HL-60 (cell line): ENCODE results near the gene ARHGEF1.

Source experiments
- DNase-seq, 2 experiments: peaks; one replicate each; pipeline ENCODE4 v3.0.0-alpha.2; 2010 to 2020; ENCODE audit warnings: low read depth in 1 of 2, low spot score in 1 of 2
- H3K27ac ChIP-seq: fragments of 250-450 bp; sonication (Bioruptor Pico); replicated peaks from 2 replicates; pipeline ENCODE4 v1.5.1; 2020; ENCODE audit warnings: mild to moderate bottlenecking, moderate library complexity
- H3K27me3 ChIP-seq: fragments of 250-450 bp; sonication (Bioruptor Pico); 2 replicates; pipeline ENCODE4 v1.5.1; 2021; ENCODE audit warnings: mild to moderate bottlenecking, moderate library complexity; ENCODE audit not compliant: insufficient read depth, poor library complexity, severe bottlenecking
- H3K4me3 ChIP-seq: replicated peaks from 2 replicates; pipeline ENCODE4 v1.5.1; 2011; ENCODE audit warnings: mild to moderate bottlenecking, control low read depth, low read length; ENCODE audit not compliant: insufficient read depth
- GABPA ChIP-seq: IDR thresholded peaks from 2 replicates; pipeline ENCODE4 v1.6.1; 2012; ENCODE audit warnings: low read depth
- POLR2AphosphoS5 ChIP-seq: IDR thresholded peaks from 2 replicates; pipeline ENCODE4 v1.6.1; 2012; ENCODE audit warnings: low read depth
- REST ChIP-seq: IDR thresholded peaks from 2 replicates; pipeline ENCODE4 v1.6.1; 2012; ENCODE audit warnings: low read depth; ENCODE audit not compliant: insufficient replicate concordance
- SPI1 ChIP-seq: IDR thresholded peaks from 2 replicates; pipeline ENCODE4 v1.6.1; 2012; ENCODE audit warnings: low read depth, mild to moderate bottlenecking, borderline replicate concordance
- TF ChIP-seq, protein P1 (sequence below): IDR thresholded peaks from one replicate; pipeline ENCODE4 v1.5.1; 2011; ENCODE audit warnings: low read length, control low read depth, inconsistent platforms; ENCODE audit not compliant: insufficient read depth

The ARHGEF1 gene

GRCh38 chr19:41889896-41890295, 6.9 kb downstream of the ARHGEF1 start:
- Histone ChIP-seq H3K4me3 (no peak overlapping the region), H3K27ac (no peak overlapping the region), H3K27me3 (no peaks in the 10 kb centered on the region)
- DNase-seq, result no peak
- no peak for TF ChIP-seq SPI1
- TF ChIP-seq POLR2AphosphoS5, result no peak
- TF ChIP-seq, protein P1, sequence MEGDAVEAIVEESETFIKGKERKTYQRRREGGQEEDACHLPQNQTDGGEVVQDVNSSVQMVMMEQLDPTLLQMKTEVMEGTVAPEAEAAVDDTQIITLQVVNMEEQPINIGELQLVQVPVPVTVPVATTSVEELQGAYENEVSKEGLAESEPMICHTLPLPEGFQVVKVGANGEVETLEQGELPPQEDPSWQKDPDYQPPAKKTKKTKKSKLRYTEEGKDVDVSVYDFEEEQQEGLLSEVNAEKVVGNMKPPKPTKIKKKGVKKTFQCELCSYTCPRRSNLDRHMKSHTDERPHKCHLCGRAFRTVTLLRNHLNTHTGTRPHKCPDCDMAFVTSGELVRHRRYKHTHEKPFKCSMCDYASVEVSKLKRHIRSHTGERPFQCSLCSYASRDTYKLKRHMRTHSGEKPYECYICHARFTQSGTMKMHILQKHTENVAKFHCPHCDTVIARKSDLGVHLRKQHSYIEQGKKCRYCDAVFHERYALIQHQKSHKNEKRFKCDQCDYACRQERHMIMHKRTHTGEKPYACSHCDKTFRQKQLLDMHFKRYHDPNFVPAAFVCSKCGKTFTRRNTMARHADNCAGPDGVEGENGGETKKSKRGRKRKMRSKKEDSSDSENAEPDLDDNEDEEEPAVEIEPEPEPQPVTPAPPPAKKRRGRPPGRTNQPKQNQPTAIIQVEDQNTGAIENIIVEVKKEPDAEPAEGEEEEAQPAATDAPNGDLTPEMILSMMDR, result no peak
- TF ChIP-seq REST, result no peak
- no peak for TF ChIP-seq GABPA

DNA sequence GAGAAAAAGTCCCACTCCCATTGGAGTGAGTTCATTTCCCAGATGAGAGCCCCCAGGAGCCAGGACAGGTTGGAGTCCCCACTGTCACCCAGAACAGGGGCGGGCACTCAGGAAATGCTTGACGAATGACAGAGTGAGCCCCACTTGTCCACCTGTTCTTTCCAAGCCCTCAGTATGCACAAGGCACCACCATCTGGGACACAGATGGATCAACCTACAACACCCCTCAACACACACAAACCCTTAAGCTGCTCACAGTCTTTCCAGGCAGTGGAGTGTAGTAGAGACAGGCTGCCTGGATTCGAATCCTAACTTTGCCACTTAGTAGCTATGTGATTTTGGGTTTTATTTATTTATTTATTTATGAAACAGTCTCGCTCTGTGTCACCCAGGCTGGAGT, 8.0 kb downstream of the ARHGEF1 start:
- no peak for DNase-seq
- H3K4me3 ChIP-seq, result no peak overlapping the region
- H3K27me3 ChIP-seq, result no peaks in the 10 kb centered on the region
- H3K27ac ChIP-seq, result no peak overlapping the region
- TF ChIP-seq, protein P1, result no peak
- TF ChIP-seq REST (no peak), GABPA (no peak), POLR2AphosphoS5 (no peak), SPI1 (no peak)

DNA sequence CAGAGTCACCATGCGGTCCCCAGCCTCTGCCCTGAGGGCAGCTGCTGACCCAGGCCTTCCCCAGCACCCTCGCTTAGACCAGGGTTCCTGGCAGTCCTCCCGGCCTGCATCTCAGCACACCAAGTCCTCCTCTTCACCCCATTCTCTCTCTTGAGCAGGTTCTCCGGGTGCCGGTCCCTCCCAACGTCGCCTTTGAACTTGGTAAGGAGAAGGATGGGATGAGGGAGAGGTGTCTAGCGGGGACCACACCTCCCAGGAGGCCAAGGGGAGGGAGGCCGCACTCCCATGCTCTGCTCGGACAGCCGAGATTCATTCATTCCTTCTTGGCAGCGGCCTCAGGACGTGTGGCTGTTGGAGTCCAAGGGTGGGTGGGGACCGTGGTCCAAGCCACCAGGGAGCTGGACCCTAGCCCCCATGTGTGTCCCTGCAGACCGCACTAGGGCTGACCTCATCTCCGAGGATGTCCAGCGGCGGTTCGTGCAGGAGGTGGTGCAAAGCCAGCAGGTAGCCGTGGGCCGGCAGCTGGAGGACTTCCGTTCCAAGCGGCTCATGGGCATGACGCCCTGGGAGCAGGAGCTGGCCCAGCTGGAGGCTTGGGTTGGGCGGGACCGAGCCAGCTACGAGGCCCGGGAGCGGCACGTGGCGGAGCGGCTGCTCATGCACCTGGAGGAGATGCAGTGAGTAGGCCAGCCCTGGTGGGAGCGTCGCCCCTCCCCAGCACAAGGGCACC, 9.4 kb downstream of the ARHGEF1 start:
- Histone ChIP-seq H3K27me3 (no peaks in the 10 kb centered on the region), H3K27ac (no peak overlapping the region), H3K4me3 (no peak overlapping the region)
- TF ChIP-seq POLR2AphosphoS5 (0 out of 2 replicates have a peak, but pooled peaks have one; percentile 13), REST (no peak), SPI1 (no peak)
- DNase-seq, result no peak
